Measurements from ENCODE around the gene SLC35B4. TPM values are rescaled to one million over a fixed set of nuclear protein-coding genes. Genes with fewer than 3 reads are reported as not detected.

The SLC35B4 gene
- polyA plus RNA-seq, 1 experiment, result 25.1 TPM

GRCh38 chr7:134333943-134334342 is 17.2 kb upstream of the SLC35B4 start:
- TF ChIP-seq CTCF (IDR thresholded peaks at IDR 0.05; ENCODE audit: insufficient read depth, low read depth, low read length), result no peak
- peaks cover 3% of the 10 kb centered on the region; the same call in 1 of the 2 replicates for H3K27me3 ChIP-seq (ENCODE audit: control insufficient read depth, insufficient read depth, low read length)
- H3K36me3 ChIP-seq (ENCODE audit: control insufficient read depth, insufficient read depth, low read length), result no peaks in the 10 kb centered on the region
- no peak overlapping the region for H3K4me3 ChIP-seq (ENCODE audit: low read depth, low read length)
- ChIA-PET POLR2A (no interaction called here), CTCF (no interaction called here)
- no peak for DNase-seq (ENCODE audit: low read depth)

GRCh38 chr7:134332892-134333291 is 16.2 kb upstream of the SLC35B4 start:
- no peak for DNase-seq (ENCODE audit: low read depth)
- no peak overlapping the region for H3K4me3 ChIP-seq (ENCODE audit: low read depth, low read length)
- H3K27me3 ChIP-seq (ENCODE audit: control insufficient read depth, insufficient read depth, low read length), result peaks cover 3% of the 10 kb centered on the region; the same call in 1 of the 2 replicates
- TF ChIP-seq CTCF (IDR thresholded peaks at IDR 0.05; ENCODE audit: insufficient read depth, low read depth, low read length), result no peak
- ChIA-PET POLR2A (no interaction called here), CTCF (no interaction called here)
- no peaks in the 10 kb centered on the region for H3K36me3 ChIP-seq (ENCODE audit: control insufficient read depth, insufficient read depth, low read length)

- no peak for TF ChIP-seq CTCF (IDR thresholded peaks at IDR 0.05; ENCODE audit: insufficient read depth, low read depth, low read length)
- Histone ChIP-seq H3K4me3 (ENCODE audit: low read depth, low read length) (no peak overlapping the region), H3K27me3 (ENCODE audit: control insufficient read depth, insufficient read depth, low read length) (peaks cover 3% of the 10 kb centered on the region; the same call in 1 of the 2 replicates), H3K36me3 (ENCODE audit: control insufficient read depth, insufficient read depth, low read length) (no peaks in the 10 kb centered on the region)
- no peak for DNase-seq (ENCODE audit: low read depth)
- CTCF ChIA-PET, result interaction anchor here (0.7 to 1.3 kb wide), 2 partner anchors 14 to 191 kb away, joined by 3 read pairs; partner anchors contain the start of gene SLC35B4
- POLR2A ChIA-PET, result no interaction called here
Observed at GRCh38 chr7:134331393-134331792, 14.7 kb upstream of the SLC35B4 start.

- DNase-seq (ENCODE audit: low read depth), result no peak
- no peak for TF ChIP-seq CTCF (IDR thresholded peaks at IDR 0.05; ENCODE audit: insufficient read depth, low read depth, low read length)
- Histone ChIP-seq H3K27me3 (ENCODE audit: control insufficient read depth, insufficient read depth, low read length) (peaks cover 3% of the 10 kb centered on the region; the same call in 1 of the 2 replicates), H3K36me3 (ENCODE audit: control insufficient read depth, insufficient read depth, low read length) (no peaks in the 10 kb centered on the region), H3K4me3 (ENCODE audit: low read depth, low read length) (no peak overlapping the region)
- ChIA-PET POLR2A (no interaction called here), CTCF (interaction anchor here (0.7 to 1.3 kb wide), 2 partner anchors 14 to 191 kb away, joined by 3 read pairs; partner anchors contain the start of gene SLC35B4)
Observed at GRCh38 chr7:134330974-134331373, 14.2 kb upstream of the SLC35B4 start.

GRCh38 chr7:134329614-134330346 is 13.1 kb upstream of the SLC35B4 start:
- ChIA-PET CTCF (interaction anchor here (0.9 to 1.4 kb wide), 2 partner anchors 21 to 29 kb away, joined by 3 read pairs; no protein-coding TSS in a partner anchor), POLR2A (no interaction called here)
- TF ChIP-seq CTCF (IDR thresholded peaks at IDR 0.05; ENCODE audit: insufficient read depth, low read depth, low read length), result no peak
- Histone ChIP-seq H3K4me3 (ENCODE audit: low read depth, low read length) (no peak overlapping the region), H3K27me3 (ENCODE audit: control insufficient read depth, insufficient read depth, low read length) (peaks cover 3% of the 10 kb centered on the region; the same call in 1 of the 2 replicates), H3K36me3 (ENCODE audit: control insufficient read depth, insufficient read depth, low read length) (no peaks in the 10 kb centered on the region)
- DNase-seq (ENCODE audit: low read depth), result no peak
